ENCODE measurements around the gene ZNF48.

The ZNF48 gene

GRCh38 chr16:30407102-30407803, 12.0 kb downstream of the ZNF48 start, which contains the start of gene ZNF771:
TSS of gene ZNF771 (plus strand) at chr16:30407606. CDS start at chr16:30408054, 448 bp downstream.
- peak; percentile 82 to 97 for DNase-seq (ENCODE audit: low read depth in 2 of 2)

DNA sequence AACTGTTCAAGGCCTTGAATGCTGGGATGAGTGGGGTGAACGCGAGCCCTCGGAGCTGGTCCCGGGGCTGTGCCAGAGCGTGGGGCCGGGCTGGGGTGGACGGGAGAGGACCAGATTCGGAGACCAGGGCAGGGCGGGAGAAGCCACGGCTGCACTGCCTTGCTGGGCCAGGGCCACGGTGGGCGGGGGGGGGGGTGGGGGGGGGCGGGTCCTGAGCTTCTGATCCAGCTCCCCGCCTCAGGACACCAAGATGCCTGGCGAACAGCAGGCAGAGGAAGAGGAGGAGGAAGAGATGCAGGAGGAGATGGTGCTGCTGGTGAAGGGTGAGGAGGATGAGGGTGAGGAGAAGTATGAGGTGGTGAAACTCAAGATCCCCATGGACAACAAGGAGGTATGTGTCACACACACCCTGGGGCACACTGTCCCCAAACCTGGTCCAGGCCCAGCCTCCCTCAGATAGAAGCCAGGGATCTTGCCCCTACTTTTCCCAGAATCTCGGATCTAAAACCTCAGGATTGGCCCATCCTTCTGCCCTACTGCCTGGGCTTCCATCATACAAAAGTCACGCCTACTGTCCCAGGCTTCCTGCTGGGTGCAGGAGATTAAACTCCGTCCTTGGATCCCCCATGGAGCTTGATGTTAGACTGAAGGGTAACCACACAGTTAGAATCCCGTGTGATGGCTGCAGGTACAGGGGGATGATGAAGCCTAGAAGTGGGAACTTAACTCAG, 12.7 kb downstream of the ZNF48 start:
- no peak for DNase-seq (ENCODE audit: low read depth in 2 of 2)

DNA sequence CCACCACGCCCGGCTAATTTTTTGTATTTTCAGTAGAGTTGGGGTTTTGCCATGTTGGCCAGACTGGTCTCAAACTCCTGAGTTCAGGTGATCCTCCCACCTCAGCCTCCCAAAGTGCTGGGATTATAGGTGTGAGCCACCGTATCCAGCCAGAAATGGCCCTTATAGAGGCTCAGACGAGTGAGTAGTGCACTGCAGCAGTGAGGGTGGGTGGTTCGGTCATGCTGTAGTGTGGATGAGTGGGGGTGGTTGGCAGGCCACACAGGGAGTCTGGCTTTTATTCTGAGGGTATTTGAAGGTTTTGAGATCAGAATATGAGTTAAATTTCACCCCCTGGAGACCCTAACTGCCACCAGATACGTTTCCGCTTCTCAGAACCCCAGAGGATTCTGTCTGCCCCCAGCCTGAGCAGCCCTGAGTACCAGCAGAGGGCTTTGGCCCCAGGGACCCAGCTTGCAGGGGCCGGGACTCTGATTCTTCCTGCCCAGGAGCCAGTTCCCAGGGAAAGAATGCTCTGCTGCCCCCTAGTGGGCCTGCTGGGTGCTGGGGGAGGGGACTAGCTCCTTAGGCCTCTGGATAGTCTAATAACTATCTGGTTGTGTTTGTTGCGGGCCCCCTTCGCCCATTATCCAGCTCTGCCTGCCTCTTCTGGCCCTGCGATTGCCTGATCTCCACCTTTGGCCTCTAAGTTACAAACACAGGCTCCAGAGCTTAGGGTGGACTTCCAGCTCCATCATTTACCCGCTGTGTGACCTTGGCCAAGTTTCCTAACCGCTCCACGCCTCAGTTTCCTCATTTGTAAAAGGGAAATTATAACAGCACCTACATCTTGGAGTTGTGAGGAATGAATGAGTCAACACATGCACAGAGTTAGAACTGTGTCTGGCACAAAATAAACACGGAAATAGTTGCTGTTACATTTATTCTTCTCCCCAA, 14.2 kb downstream of the ZNF48 start:
- peak; percentile 90 to 96 for DNase-seq (ENCODE audit: low read depth in 2 of 2)

DNA sequence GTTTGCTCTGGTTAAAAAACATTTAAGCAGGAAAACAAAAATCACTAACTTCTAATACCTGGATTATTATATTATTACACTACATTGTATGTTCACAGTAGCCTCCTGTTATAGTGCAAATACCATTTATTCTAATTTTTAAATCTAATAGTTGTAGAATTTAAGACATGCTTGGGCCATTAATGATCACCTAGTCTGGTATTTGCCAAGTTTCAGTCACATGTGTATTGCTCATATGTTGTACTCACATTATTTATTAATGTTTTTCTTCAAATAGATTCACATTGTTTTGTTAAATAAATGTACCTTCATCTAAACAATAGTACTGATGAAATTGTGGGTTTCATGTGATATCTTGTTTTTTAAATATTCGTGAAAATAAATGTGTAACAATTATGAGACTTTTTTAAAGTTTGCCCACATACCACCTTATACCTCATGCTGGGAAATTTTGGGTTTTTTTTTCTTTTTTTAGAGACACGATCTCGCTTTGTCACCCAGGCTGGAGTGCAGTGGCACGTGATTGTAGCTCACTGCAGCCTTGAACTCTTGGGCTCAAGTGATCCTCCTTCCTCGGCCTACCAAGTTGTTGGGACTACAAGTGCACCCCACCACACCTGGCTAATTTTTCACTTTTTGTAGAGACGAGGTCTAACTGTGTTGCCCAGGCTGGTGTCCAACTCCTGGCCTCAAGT, 18.0 kb downstream of the ZNF48 start:
- no peak for DNase-seq (ENCODE audit: low read depth in 2 of 2)

- DNase-seq (ENCODE audit: low read depth in 2 of 2): no peak
Measured at GRCh38 chr16:30414159-30414558, 18.9 kb downstream of the ZNF48 start.

GRCh38 chr16:30416047-30416603, 20.9 kb downstream of the ZNF48 start:
- DNase-seq (ENCODE audit: low read depth in 2 of 2): no peak

DNA sequence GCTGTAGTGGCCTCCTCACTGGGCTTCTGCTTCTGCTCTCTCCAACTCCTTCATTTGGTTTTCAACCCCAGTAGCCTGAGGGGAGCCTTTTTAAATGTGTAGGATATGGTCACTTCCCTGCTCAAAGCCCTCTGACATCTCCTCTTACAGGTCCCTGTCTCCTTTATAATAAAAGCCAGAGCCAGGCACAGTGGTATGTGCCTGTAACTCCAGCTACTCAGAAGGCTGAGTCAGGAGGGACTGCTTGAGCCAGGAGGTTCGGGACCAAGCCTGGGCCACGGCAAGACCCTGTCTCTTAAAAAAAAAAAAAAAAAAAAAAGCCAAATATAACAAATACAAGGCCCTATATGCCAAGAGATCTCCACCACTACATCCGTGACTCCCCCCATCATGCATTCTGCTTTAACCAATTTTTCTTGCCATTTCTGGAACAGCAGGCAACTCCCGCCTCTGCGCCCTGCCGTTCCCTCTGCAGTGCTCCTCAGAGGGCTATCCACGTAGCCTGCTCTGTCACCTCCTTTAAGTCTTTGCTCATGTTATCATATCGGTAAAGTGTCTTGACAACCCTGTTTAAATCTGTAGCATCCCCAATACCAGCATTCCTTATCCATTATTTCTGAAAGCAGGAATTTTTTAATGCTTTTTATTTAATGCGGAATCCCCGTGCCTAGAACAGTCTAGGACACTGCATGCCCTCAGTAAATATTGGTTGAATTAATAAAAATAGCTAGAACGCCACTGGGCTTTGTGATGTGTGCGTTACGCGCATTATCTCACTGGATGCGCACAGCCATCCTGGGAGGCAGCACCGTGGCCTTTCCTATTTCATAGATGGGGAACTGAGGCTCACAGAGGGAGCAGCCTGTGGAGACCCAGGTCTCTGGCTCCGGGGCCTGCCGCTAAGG, 21.7 kb downstream of the ZNF48 start:
- DNase-seq (ENCODE audit: low read depth in 2 of 2): no peak

DNA sequence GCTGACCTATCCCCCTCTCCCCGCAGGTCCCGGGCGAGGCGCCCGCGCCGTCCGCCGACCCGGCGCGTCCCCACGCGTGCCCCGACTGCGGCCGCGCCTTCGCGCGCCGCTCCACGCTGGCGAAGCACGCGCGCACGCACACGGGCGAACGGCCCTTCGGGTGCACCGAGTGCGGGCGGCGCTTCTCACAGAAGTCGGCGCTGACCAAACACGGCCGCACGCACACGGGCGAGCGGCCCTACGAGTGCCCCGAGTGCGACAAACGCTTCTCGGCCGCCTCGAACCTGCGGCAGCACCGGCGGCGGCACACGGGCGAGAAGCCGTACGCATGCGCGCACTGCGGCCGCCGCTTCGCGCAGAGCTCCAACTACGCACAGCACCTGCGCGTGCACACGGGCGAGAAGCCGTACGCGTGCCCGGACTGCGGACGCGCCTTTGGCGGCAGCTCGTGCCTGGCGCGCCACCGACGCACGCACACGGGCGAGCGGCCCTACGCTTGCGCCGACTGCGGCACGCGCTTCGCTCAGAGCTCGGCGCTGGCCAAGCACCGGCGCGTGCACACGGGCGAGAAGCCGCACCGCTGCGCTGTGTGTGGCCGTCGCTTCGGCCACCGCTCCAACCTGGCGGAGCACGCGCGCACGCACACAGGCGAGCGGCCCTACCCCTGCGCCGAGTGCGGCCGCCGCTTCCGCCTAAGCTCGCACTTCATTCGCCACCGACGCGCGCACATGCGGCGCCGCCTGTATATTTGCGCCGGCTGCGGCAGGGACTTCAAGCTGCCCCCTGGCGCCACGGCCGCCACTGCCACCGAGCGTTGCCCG, 22.5 kb downstream of the ZNF48 start:
- DNase-seq (ENCODE audit: low read depth in 2 of 2): peak; percentile 81 to 82

GRCh38 chr16:30418350-30419181, 23.3 kb downstream of the ZNF48 start:
- no peak for DNase-seq (ENCODE audit: low read depth in 2 of 2)

DNA sequence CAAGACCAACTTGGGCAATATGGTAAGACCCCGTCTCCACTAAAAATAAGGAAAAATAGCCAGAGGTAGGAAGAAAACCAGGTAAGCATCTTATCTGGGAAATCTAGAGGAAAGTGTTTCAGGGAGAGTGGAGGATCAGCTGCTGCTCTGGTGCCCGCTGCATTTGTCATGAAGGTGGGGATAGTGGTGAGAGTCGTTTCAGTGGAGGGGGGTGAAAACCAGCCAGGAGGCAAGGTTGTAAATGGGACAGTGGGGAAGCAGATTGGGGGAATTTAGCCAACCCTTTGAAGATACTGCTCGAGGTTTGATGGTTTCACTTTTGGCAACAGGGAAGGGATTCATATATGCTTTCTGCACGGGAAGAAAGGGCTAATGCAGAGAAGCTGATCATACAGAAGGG, 25.8 kb downstream of the ZNF48 start:
- no peak for DNase-seq (ENCODE audit: low read depth in 2 of 2)

DNA sequence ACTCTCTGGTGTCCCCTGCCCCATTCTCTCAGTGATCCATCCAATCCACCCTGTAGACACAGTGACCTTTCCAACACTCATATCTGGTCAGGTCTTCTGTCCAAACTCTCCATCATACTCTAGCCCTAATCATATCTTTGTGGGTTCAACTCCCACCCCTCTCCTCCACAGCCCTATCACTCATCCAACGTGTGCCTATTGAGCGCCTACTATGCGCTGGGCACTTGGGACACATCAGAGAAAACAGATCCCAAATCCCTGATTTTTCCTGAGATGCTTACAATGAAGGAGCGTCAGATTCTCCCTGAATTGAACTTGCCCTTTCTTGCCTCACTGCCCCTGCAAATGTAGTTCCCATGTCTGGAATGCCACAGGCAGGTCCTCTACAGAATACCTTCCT, 32.8 kb downstream of the ZNF48 start:
- no peak for DNase-seq (ENCODE audit: low read depth in 2 of 2)

GRCh38 chr16:30429418-30429677, 34.1 kb downstream of the ZNF48 start:
- DNase-seq (ENCODE audit: low read depth in 2 of 2): no peak

DNA sequence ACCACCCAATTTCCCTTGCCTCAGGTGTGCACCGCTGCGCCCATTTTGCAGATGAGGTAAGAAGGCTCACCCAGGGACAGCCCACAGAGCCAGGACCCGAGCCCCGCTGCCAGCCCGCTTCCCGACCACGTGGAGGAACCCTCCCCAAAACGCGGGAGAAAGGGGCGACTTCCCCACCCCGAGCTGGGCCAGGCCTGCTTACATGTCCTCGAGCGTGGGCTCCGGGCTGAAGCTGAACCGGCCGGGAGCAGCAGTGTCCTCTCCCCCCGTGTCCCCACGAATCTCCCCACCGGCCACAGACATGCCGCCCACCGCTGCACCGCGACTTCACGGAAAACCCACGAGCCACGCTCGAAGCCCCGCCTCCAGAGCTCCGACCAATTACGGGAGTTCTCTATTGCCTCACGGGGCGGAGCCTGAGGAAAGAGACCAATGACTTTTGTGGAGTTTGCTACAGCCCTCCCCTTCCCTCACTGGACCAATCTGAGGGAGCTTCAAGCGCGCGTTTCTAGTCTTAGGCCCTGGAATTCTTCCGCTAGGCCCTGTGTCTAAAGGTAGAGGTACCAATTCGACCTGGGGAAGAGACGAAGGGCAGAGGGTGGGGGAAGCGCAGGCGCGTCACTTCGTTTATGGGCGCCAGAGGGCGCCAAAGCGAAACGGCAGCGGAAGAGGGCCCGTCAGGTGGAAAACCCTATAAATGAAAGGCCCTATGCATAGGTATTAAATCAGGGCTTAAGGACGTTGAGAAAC, 34.6 kb downstream of the ZNF48 start, which contains the start of gene DCTPP1:
DCTPP1 (minus strand) TSS at position 353 of the 750 bp plus-strand sequence; CDS start at position 303, 50 bp downstream.
- peak; percentile 89 to 91 for DNase-seq (ENCODE audit: low read depth in 2 of 2)

DNA sequence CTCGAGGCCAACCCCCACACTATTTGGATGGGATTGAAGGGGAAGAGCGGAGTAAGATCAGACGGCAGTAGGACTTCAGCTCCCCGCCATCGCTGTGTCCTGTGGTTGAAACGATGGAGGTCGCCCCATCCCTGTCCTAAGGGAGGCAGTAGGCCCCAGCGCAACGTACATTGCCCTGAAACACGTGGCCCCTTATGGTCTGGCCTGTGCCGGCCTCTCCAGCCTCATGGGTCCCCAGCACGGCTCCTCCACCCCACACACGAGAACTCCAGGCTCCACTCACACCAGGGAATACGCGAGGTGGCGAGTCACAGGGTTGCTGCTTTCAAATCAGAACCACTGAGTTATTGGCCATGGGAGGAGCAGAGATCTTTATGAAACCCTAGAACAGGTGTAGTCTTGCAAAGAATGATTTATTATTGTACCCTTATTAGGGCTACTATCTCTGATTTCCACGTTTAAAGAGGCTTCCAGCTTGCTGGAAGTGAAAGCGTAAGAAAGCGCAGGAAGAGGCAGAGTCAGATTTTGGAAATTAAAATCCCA, 35.3 kb downstream of the ZNF48 start:
- peak in 1 of 2 donors; percentile 12 for DNase-seq (ENCODE audit: low read depth in 2 of 2)

DNA sequence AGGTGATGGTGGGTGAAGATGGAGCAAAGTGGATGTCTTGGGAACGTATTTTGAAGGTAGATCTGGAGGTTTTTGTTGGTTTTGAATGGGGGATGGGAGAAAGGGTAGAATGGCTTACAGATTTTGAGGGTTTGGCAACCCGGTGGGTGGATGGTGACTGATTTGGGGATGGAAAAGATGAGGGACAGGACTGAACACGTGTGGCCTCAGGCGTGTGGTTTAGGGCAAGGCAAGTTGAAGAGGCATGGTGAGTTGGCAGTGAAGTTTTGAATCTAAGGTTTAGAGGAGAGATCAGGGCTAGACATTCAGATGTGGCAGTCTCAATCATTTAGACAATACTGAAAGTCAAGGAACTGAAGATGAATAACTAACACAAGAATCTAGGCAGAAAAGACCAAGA, 39.6 kb downstream of the ZNF48 start:
- DNase-seq (ENCODE audit: low read depth in 2 of 2): no peak

GRCh38 chr16:30437511-30438046, 42.4 kb downstream of the ZNF48 start:
- no peak for DNase-seq (ENCODE audit: low read depth in 2 of 2)

DNA sequence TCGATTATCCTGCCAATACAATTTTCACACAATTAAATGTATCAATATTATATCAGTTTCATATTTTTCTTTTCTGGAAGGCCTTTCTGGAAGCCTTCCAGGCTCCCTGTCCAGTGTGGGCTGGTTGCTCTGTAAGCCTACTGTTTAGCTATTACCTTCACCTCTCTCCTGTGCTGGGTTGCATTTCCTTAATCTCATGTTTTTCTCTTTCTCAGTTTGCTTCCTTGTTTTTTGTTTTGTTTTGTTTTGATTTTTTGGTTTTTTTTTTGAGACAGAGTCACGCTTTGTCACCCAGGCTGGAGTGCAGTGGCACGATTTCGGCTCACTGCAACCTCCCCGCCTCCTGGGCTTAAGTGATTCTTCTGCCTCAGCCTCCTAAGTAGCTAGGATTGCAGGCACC, 43.6 kb downstream of the ZNF48 start:
- no peak for DNase-seq (ENCODE audit: low read depth in 2 of 2)

All from stimulated activated CD4-positive, alpha-beta T cell treated with anti-CD3 and anti-CD28 coated beads, Interleukin-1b, Interleukin-23, amount 100 ng/mL, for 4 hours (primary cell).